SU-DHL-6 (cell line): Measurements from ENCODE around the gene CFAP65.

Experiments
- H2AFZ ChIP-seq: fragments of 200-600 bp; sonication (generic); 2 replicates; pipeline ENCODE4 v1.6.1; 2014; ENCODE audit warnings: low read depth, mild to moderate bottlenecking, moderate library complexity, mixed read lengths, antibody characterized with exemption, low read length; ENCODE audit not compliant: severe bottlenecking
- H3F3A ChIP-seq: fragments of 200-600 bp; shearing (Covaris generic); 2 replicates; pipeline ENCODE4 v1.6.0; 2016; ENCODE audit warnings: antibody characterized with exemption, mild to moderate bottlenecking; ENCODE audit not compliant: insufficient read depth
- H3K27ac ChIP-seq: fragments of 200-600 bp; sonication (generic); 2 replicates; pipeline ENCODE4 v1.5.1; 2016; ENCODE audit warnings: low read depth, mild to moderate bottlenecking, low read length, moderate library complexity, mixed read lengths
- H3K27me3 ChIP-seq: fragments of 200-600 bp; sonication (generic), shearing (Covaris generic); 2 replicates; pipeline ENCODE4 v1.6.0; 2014; ENCODE audit warnings: mild to moderate bottlenecking, low read length
- H3K36me3 ChIP-seq: fragments of 200-600 bp; sonication (generic); 2 replicates; pipeline ENCODE4 v1.6.1; 2014; ENCODE audit warnings: mild to moderate bottlenecking, low read length, mixed read lengths
- H3K4me2 ChIP-seq: fragments of 300-600, 200-600 bp; shearing (Covaris generic), sonication (generic); 2 replicates; pipeline ENCODE4 v1.6.0; 2014; ENCODE audit warnings: low read length, low read depth, mild to moderate bottlenecking; ENCODE audit not compliant: poor library complexity, severe bottlenecking
- H3K4me3 ChIP-seq: fragments of 200-600 bp; sonication (generic); 2 replicates; pipeline ENCODE4 v1.5.1; 2014; ENCODE audit warnings: antibody characterized with exemption, low read length, mild to moderate bottlenecking, mixed read lengths; ENCODE audit not compliant: insufficient read depth, poor library complexity, severe bottlenecking
- H3K79me2 ChIP-seq: fragments of 200-600 bp; sonication (generic); 2 replicates; pipeline ENCODE4 v1.6.1; 2014; ENCODE audit warnings: mild to moderate bottlenecking, low read length, moderate library complexity; ENCODE audit not compliant: insufficient read depth
- H3K9ac ChIP-seq: fragments of 200-600 bp; sonication (generic); 2 replicates; pipeline ENCODE4 v1.7.0; 2014; ENCODE audit warnings: mild to moderate bottlenecking, low read length
- H3K9me2 ChIP-seq: fragments of 200-600 bp; sonication (generic); replicated peaks from 2 replicates; pipeline ENCODE4 v1.6.1; 2014; ENCODE audit warnings: low read length; ENCODE audit not compliant: insufficient read depth
- H3K9me3 ChIP-seq: fragments of 200-600 bp; sonication (generic); 2 replicates; pipeline ENCODE4 v1.6.1; 2014; ENCODE audit warnings: low read length, mixed read lengths; ENCODE audit not compliant: insufficient read depth
- H4K20me1 ChIP-seq: fragments of 200-600 bp; sonication (generic); 2 replicates; pipeline ENCODE4 v1.6.1; 2014; ENCODE audit warnings: low read depth, mild to moderate bottlenecking, antibody characterized with exemption, low read length, moderate library complexity, mixed read lengths
- EZH2phosphoT487 ChIP-seq: fragments of 200-600 bp; sonication (generic), shearing (Covaris generic); conservative IDR thresholded peaks from 2 replicates; pipeline ENCODE4 v1.6.1; 2018; ENCODE audit warnings: mild to moderate bottlenecking, antibody characterized with exemption, low read length, moderate library complexity, mixed read lengths
- TF ChIP-seq, protein P1 (sequence below): fragments of 200-600 bp; sonication (generic); IDR thresholded peaks from one replicate; pipeline ENCODE4 v1.5.1; 2017; ENCODE audit warnings: antibody characterized with exemption, mild to moderate bottlenecking, low read length, moderate library complexity; ENCODE audit not compliant: insufficient read depth, poor library complexity, severe bottlenecking

Gene CFAP65

GRCh38 chr2:219027511-219028055 lies 13.7 kb downstream of the CFAP65 start:
- no peak overlapping the region for H3K27ac ChIP-seq
- no peaks in the 10 kb centered on the region for H3F3A ChIP-seq
- no peak overlapping the region for H3K4me2 ChIP-seq
- TF ChIP-seq, protein P1, sequence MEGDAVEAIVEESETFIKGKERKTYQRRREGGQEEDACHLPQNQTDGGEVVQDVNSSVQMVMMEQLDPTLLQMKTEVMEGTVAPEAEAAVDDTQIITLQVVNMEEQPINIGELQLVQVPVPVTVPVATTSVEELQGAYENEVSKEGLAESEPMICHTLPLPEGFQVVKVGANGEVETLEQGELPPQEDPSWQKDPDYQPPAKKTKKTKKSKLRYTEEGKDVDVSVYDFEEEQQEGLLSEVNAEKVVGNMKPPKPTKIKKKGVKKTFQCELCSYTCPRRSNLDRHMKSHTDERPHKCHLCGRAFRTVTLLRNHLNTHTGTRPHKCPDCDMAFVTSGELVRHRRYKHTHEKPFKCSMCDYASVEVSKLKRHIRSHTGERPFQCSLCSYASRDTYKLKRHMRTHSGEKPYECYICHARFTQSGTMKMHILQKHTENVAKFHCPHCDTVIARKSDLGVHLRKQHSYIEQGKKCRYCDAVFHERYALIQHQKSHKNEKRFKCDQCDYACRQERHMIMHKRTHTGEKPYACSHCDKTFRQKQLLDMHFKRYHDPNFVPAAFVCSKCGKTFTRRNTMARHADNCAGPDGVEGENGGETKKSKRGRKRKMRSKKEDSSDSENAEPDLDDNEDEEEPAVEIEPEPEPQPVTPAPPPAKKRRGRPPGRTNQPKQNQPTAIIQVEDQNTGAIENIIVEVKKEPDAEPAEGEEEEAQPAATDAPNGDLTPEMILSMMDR = no peak
- TF ChIP-seq EZH2phosphoT487 = no peak
- H4K20me1 ChIP-seq = no peaks in the 10 kb centered on the region
- no peaks in the 10 kb centered on the region for H3K27me3 ChIP-seq
- H3K9me3 ChIP-seq = no peaks in the 10 kb centered on the region
- H3K36me3 ChIP-seq = no peaks in the 10 kb centered on the region
- H2AFZ ChIP-seq = no peak overlapping the region
- H3K9me2 ChIP-seq = no peaks in the 10 kb centered on the region
- no peak overlapping the region for H3K9ac ChIP-seq
- no peaks in the 10 kb centered on the region for H3K79me2 ChIP-seq
- H3K4me3 ChIP-seq = no peak overlapping the region

DNA sequence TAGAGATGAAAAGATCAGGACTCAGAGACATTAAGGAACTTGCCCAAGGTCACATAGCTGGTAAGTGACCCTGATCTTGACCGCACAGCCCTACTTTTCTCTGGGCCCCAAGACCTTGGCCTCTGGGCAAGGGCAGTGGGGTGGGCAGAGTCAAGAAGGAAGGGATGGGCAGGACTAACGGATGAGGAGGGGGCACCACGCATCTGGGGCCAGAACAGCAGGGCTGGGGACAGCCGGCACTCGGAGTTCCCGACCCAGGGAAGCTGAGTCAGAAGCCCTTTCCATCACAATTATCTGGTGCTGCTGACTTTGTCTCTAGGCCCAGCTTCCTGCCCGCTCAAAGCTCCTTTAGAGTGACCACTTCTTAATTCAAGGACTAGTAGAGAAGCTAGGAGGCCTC lies 14.4 kb downstream of the CFAP65 start:
- TF ChIP-seq, protein P1 = no peak
- TF ChIP-seq EZH2phosphoT487 = no peak
- Histone ChIP-seq H3K9ac (no peak overlapping the region), H3K4me2 (no peak overlapping the region), H3K27me3 (no peaks in the 10 kb centered on the region), H3K9me2 (no peaks in the 10 kb centered on the region), H2AFZ (no peak overlapping the region), H3F3A (no peaks in the 10 kb centered on the region), H3K79me2 (no peaks in the 10 kb centered on the region), H3K9me3 (no peaks in the 10 kb centered on the region), H3K4me3 (no peak overlapping the region), H3K36me3 (no peaks in the 10 kb centered on the region), H4K20me1 (no peaks in the 10 kb centered on the region), H3K27ac (no peak overlapping the region)

DNA sequence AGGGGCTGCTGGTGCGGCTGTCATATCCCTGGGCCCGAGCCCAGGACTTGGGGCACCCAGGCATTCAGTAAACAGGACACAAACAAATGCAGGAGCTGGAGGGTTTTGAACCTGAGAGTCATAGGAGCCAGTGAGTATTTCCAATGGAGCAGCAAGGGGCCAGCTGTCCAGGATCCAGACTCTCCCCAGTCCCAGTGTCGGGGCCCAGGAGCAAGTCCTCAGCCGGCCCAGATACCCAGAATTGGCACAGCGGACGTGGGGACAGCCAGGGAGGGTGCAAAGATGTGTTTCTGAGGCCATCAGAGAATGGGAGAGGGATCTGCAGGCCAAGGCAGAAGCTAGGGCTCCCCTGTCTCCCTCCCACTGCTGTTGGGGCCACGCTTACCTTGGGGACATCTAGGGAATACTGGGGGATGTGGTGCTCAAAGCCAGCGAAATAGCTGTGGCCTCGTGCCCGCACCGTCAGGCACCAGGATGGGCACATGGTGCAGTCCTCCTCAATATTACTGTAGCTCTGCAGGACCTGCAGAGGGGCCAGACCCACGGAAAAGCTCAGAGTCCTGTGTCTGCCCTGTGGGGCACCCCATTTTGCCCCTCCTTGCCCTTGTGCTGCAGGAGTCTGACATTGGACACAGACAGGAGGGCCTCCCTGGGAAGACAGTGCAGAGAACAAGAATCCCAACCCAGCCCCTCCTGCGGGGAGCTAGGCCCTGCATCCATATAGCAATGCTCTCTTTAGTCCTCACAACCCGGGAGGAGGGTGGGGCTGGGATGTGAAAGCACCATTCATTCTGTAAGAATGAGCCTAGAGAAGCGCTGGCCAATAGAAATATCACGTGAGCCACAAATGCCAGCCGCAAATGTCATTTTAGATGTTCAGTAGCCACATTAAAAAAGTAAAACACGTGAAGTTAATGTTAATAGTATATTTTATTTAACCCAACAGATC lies 15.4 kb downstream of the CFAP65 start:
- Histone ChIP-seq H3F3A (no peaks in the 10 kb centered on the region), H3K4me3 (no peak overlapping the region), H3K27me3 (no peaks in the 10 kb centered on the region), H2AFZ (no peak overlapping the region), H3K79me2 (no peaks in the 10 kb centered on the region), H3K36me3 (no peaks in the 10 kb centered on the region), H3K9ac (no peak overlapping the region), H3K27ac (no peak overlapping the region), H3K4me2 (no peak overlapping the region), H3K9me3 (no peaks in the 10 kb centered on the region), H3K9me2 (no peaks in the 10 kb centered on the region), H4K20me1 (no peaks in the 10 kb centered on the region)
- TF ChIP-seq, protein P1 = no peak
- no peak for TF ChIP-seq EZH2phosphoT487
